Epithelial cell of prostate (primary cell): ENCODE results near the gene COQ7.

Experiments
- DNase-seq: peaks from one replicate; pipeline ENCODE4 v3.0.0-alpha.2; 2011; ENCODE audit warnings: low read depth, low spot score
- H3K27ac ChIP-seq: fragments of 450-650 bp; 2 replicates; pipeline ENCODE4 v1.5.1; 2017; ENCODE audit warnings: mild to moderate bottlenecking

Gene COQ7

GRCh38 chr16:19067349-19068236, at the start of gene COQ7:
COQ7 (plus strand) TSS chr16:19067614; CDS start chr16:19067665, 51 bp downstream.
- DNase-seq: peak; percentile 98

DNA sequence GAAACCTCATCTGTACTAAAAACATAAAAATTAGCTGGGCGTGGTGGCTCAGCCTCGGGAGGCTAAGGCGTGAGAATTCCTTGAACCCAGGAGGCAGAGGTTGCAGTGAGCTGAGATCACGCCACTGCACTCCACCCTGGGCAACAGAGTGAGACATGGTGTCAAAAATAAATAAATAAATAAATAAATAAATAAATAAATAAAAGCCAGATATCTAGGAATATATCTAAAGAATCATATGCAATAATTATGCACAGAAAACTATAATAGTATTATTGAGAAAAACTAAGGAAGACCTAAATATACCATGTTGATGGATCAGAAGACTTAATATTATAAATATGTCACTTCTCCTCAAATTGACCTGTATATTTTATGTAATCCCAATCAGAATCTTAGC, 46.7 kb upstream of the COQ7 start:
- H3K27ac ChIP-seq: no peak overlapping the region
- no peak for DNase-seq

More at GRCh38 chr16:19067349-19068236, at the start of gene COQ7:
- H3K27ac ChIP-seq: peak within 1 kb of the TSS; percentile 96

DNA sequence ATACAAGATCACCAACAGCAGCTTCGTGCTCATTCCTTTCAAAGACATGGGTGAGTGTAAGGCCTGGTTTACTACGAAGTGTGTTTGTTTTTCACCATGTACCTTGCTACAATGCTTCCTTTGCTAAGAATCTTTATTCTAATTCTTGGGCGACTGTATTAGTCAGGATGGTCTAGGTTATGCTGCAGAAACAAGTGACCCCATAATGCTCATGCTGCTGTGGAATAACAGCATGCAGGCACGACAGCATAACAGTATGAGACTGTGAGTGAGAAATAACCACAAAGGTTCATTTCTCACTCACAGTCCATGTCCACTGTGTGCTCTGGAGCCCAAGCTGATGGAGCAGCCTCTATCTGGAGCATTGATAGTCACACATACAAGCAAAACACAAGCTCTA, 45.7 kb upstream of the COQ7 start:
- no peak for DNase-seq

GRCh38 chr16:19027416-19027815, 40.0 kb upstream of the COQ7 start:
- H3K27ac ChIP-seq: no peak overlapping the region
- no peak for DNase-seq

More for the DNA sequence above, 45.7 kb upstream of the COQ7 start:
- H3K27ac ChIP-seq: no peak overlapping the region

- H3K27ac ChIP-seq: no peak overlapping the region
- DNase-seq: no peak
These were observed 37.4 kb upstream of the COQ7 start for GRCh38 chr16:19029980-19030379.

- no peak overlapping the region for H3K27ac ChIP-seq
- DNase-seq: no peak
These were observed 35.7 kb upstream of the COQ7 start for GRCh38 chr16:19031738-19032137.

- H3K27ac ChIP-seq: no peak overlapping the region
- DNase-seq: no peak
These were observed 33.7 kb upstream of the COQ7 start for GRCh38 chr16:19033761-19034160.

DNA sequence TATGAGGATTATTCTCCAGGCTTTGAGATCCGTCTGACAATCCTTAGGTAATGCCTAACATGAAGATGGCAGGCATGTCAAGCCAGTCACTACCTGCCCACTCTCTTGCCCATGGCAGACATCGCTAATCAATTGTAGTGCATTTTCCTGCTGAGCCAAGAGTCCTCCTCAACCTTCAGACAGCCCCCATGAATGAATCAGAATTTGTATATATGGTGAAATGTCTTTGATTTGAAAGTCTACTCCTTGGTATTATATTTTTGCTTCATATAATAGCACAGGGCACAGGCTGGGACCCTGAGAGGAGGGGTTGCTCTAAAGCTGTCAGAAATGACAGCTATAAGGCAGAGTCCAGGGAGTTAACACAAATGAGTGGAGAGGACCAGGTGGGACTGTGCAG, 27.0 kb upstream of the COQ7 start:
- H3K27ac ChIP-seq: no peak overlapping the region
- DNase-seq: no peak

DNA sequence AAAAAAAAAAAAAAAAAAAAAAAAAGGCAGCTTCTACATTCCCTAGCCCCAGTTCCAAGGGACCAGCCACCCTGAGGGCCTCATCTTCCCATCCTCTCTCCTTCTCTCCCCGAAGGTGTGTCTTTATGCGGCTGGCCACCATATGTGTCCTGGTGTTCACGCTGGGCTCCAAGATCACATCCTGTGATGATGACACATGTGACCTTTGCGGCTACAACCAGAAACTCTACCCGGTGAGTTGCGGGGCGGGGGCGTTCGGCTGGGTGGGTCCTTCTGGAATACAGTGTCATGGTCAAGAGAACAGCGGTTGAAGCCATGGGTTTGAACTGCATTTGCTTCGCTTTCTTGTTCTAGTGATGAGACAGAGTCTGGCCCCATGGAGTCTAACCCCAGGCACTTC, 22.6 kb upstream of the COQ7 start:
- no peak for DNase-seq
- H3K27ac ChIP-seq: no peak overlapping the region

- no peak overlapping the region for H3K27ac ChIP-seq
- DNase-seq: no peak
These were observed 21.4 kb upstream of the COQ7 start for GRCh38 chr16:19046062-19046461.

DNA sequence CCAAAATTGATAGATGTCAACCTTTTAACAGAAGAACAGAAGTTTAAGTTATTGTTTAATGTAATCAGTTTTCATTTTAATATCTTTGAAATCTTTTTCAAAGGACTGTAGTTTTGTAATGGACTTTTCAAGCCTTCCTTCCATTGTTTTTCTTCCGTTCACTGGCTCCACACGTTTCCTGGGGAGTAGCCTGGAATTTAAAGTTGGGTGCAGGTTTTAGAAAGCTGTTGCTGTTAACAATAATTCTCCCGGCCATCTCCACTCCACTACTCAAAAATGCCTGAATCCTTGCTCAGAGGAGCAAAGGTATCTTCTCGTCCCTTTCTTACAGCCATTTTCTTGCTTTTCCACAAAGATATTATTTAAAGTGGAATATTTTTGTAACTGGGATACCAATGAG, 4.7 kb upstream of the COQ7 start:
- no peak for DNase-seq
- H3K27ac ChIP-seq: no peak overlapping the region

DNA sequence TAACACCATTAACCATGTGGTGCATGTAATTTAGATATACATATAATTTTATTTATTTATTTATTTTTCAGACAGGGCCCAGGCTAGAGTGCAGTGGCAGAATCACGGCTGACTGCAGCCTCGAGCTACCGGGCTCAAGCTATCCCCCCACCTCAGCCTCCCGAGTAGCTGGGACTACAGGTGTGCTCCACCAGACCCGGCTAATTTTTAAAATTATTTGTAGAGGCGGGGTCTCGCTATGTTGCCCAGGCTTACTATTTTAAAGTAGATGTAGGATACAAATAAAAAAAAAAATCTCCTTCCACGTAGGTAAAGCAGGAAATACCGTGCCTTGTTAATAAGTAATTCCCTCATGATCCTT, 446 bp upstream of the COQ7 start:
- no peak for DNase-seq
- H3K27ac ChIP-seq: peak overlapping the region; percentile 96

GRCh38 chr16:19068237-19068815, 912 bp downstream of the COQ7 start:
- H3K27ac ChIP-seq: peak overlapping the region; percentile 96
- DNase-seq: no peak

GRCh38 chr16:19071811-19072777, 4.7 kb downstream of the COQ7 start:
- H3K27ac ChIP-seq: no peak overlapping the region

DNA sequence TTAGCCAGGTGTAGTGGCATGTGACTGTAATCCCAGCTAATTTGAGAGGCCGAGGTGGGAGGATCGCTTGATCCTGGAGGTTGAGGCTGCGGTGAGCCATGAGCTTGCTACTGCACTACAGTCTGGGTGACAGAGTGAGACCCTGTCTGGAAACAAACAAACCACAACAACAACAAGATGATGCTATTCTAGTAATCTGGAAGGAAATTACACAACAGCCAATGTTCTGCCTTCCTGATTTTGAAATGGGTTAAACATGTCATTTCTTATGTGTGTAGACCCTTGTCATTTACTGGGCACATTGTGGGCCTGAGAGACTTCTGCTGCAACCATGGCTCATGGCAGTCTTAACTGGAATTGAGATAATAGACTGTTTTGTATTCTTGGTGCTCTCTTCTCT, 5.9 kb downstream of the COQ7 start:
- no peak for DNase-seq
- no peak overlapping the region for H3K27ac ChIP-seq

More at GRCh38 chr16:19071811-19072777, 4.7 kb downstream of the COQ7 start:
- no peak for DNase-seq

GRCh38 chr16:19073863-19074262, 6.4 kb downstream of the COQ7 start:
- DNase-seq: no peak
- H3K27ac ChIP-seq: no peak overlapping the region

GRCh38 chr16:19075511-19075910, 8.1 kb downstream of the COQ7 start:
- H3K27ac ChIP-seq: no peak overlapping the region
- no peak for DNase-seq

DNA sequence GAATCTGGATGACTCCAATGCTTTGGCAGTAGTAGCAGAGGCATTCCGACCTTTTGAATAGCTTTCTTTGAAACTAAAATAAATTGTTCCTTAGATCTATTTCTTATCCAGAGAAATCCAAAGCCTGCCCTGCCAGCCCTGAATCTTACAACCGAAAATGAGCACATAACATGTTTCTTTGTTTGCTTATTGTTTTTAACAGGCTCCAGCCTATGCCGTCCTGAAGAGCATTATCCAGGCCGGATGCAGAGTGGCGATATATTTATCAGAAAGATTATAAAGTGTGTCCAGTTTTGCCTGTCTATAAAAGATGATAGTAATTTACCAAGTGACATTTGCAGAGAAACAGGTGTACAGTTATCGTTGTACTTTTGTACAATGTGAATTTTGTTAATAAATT, 10.5 kb downstream of the COQ7 start:
- no peak overlapping the region for H3K27ac ChIP-seq
- DNase-seq: no peak

DNA sequence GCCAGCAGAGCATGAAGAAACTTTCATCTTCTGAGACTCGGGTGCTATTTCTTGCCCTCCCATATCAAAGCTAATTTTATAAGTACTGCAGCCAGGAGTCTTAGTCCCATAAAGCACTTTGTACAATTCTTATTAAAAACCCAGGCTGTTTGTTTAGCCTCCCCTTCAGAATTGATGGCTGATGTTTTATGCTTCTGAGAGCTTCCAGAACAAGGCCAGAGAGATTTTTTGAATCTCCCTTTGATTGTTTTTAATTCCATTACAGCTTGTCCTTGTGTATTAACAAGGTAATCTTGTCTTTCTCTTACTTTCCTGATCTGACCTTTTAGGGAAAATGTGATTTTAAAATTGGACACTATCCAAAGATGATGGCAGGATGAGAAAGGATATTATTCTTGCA, 16.3 kb downstream of the COQ7 start:
- DNase-seq: no peak
- H3K27ac ChIP-seq: no peak overlapping the region

DNA sequence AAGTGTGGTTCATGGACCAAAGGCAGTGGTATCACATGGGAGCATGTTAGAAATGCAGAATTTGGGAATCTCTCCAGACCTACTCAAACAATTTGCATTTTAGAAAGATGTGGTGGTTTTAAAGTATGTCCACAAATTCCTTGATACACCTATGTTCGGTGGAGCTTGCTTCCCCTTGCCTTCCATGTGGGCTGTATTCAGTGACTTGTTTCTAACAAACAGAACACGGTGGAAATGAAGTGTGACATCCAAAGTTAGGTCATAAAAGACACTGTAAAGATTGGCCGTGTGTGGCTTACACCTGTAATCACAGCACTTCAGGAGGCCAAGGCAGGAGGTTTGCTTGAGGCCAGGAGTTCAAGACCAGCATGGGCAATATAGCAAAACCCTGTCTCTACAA, 16.7 kb downstream of the COQ7 start:
- H3K27ac ChIP-seq: no peak overlapping the region
- no peak for DNase-seq

- no peak for DNase-seq
These were observed 17.5 kb downstream of the COQ7 start for GRCh38 chr16:19084879-19085278.

More at GRCh38 chr16:19084879-19085278, 17.5 kb downstream of the COQ7 start:
- H3K27ac ChIP-seq: no peak overlapping the region
